Lung (tissue), 12 donors: ENCODE data around the gene CCL25. TPM values are rescaled to one million over a fixed set of nuclear protein-coding genes. Genes with fewer than 3 reads are reported as not detected.

ENCODE experiments used
- ATAC-seq: fragments of 200-7000 bp; cut with Tn5 transposase; one replicate; pipeline ENCODE4 v1.9.1; 2020; ENCODE audit warnings: moderate number of reproducible peaks; ENCODE audit not compliant: insufficient read depth, low FRiP score
- DNase-seq, 3 donors: peaks; one replicate each; pipeline ENCODE4 v3.0.0-alpha.2; 2013 to 2017
- H3K27ac ChIP-seq, 2 donors: one replicate each; pipeline ENCODE4 v1.5.1; 2013; ENCODE audit warnings: mild to moderate bottlenecking in 2 of 2, moderate library complexity in 2 of 2, control low read depth in 1 of 2, inconsistent platforms in 1 of 2, low read depth in 1 of 2, low read length in 1 of 2
- H3K27me3 ChIP-seq, 3 donors: one replicate each; pipeline ENCODE4 v1.5.1; 2013; ENCODE audit warnings: low read length in 2 of 3; ENCODE audit not compliant: control insufficient read depth in 3 of 3, insufficient read depth in 3 of 3
- H3K36me3 ChIP-seq, 4 donors: one replicate each; pipeline ENCODE4 v1.5.1; 2013; ENCODE audit warnings: low read length in 4 of 4, mild to moderate bottlenecking in 1 of 4, moderate library complexity in 1 of 4; ENCODE audit not compliant: control insufficient read depth in 4 of 4, insufficient read depth in 4 of 4
- H3K4me1 ChIP-seq, 5 donors: one replicate each; pipeline ENCODE4 v1.5.1; 2013; ENCODE audit warnings: low read length in 5 of 5, mild to moderate bottlenecking in 2 of 5, moderate library complexity in 1 of 5; ENCODE audit not compliant: control insufficient read depth in 5 of 5, insufficient read depth in 5 of 5
- H3K4me3 ChIP-seq: one replicate; pipeline ENCODE4 v1.5.1; 2013; ENCODE audit warnings: mild to moderate bottlenecking, control low read depth, moderate library complexity
- H3K9ac ChIP-seq, 2 donors: one replicate each; pipeline ENCODE4 v1.5.1; 2013; ENCODE audit warnings: low read length in 2 of 2, control low read depth in 1 of 2; ENCODE audit not compliant: insufficient read depth in 1 of 2
- H3K9me3 ChIP-seq, 4 donors: one replicate each; pipeline ENCODE4 v1.5.1; 2013; ENCODE audit warnings: low read length in 3 of 4, mild to moderate bottlenecking in 1 of 4, moderate library complexity in 1 of 4; ENCODE audit not compliant: control insufficient read depth in 4 of 4, insufficient read depth in 3 of 4
- CTCF ChIP-seq: IDR thresholded peaks from 2 replicates; pipeline ENCODE4 v1.5.1; 2012; ENCODE audit warnings: mild to moderate bottlenecking; ENCODE audit errors: control extremely low read depth, extremely low read depth
- WGBS, 2 donors: extraction: QIAGEN DNeasy Blood & Tissue Kit; methylation state at CpG; one replicate each; pipeline ENCODE4 v1.1.7; 2013; 5-methylcytosine and 5-hydroxymethylcytosine counted together
- polyA plus RNA-seq, 2 donors: library from polyadenylated mRNA; stranded (reverse); fragments of 200-250 nt; gene quantifications; one replicate each; pipeline ENCODE4 v1.2.1, GENCODE V29; 2013
- total RNA-seq, 2 donors: library from RNA; depleted of rRNA in 1 of 2; stranded (reverse); fragments of >200 nt in 1 of 2; gene quantifications; one replicate each; pipeline ENCODE4 v1.2.1, GENCODE V29; 2014 to 2021
- donor health status: control.
- donor health status: control.
- donor health status: Bipolar disorder and iron deficiency.
- donor health status: healthy.
- donor health status: DM: yes; HTN: yes; CAD: no.

Gene CCL25
- total and polyA plus RNA-seq, 4 donors = not detected

DNA sequence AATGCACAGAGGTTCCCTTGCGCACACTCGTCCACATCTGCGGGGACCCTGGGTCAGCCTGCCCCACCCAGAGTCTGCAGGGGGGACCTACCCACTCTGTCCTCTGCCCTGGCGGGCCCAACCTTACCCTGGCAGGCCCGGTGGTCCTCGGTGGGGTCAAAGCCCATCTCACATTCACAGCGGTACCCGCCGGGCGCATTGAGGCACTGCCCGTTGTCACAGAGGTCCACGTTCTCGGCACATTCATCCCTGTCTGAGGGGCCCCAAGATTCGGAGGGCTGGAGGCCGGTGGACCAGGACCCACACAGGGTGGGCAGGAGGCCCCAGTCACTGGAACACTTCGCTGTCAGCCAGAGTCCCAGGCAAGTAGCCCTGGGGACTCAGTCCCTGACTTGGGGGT, 58.4 kb downstream of the CCL25 start:
- TF ChIP-seq CTCF = no peak
- Histone ChIP-seq H3K4me3 (no peak overlapping the region), H3K9ac (no peak overlapping the region), H3K4me1 (peaks cover 0 to 1% (median 0%) of the 10 kb centered on the region in 5 donors), H3K36me3 (peaks cover 0 to 7% (median 2%) of the 10 kb centered on the region in 4 donors), H3K27ac (no peak overlapping the region), H3K27me3 (no peaks in the 10 kb centered on the region), H3K9me3 (peaks cover 0 to 4% (median 0%) of the 10 kb centered on the region in 4 donors)
- ATAC-seq (no peak), DNase-seq (no peak)
- 92 to 94% methylated on average over 16 of the region's 16 CpGs for WGBS, 2 donors

DNA sequence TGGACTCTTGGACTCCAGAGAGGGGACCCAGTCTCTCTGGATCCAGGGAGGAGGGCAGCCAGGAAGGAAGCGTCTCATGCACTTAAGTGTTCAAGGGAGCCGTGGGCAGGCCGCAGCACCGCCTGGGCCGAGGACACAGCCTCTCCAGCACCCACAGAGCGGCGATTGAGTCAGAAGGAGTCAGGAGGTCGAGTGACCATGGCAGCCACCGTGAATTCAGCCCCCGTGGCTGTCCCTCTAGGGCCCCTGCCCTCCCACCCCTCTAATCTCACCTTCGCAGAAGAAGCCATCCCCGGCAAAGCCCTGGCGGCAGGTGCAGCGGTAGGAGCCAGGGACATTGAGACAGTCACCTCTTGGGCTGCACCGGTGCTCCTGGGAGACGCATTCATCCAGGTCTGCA, 58.8 kb downstream of the CCL25 start:
- Histone ChIP-seq H3K36me3 (peaks cover 0 to 5% (median 2%) of the 10 kb centered on the region in 4 donors), H3K27ac (no peak overlapping the region), H3K9me3 (peaks cover 0 to 2% (median 0%) of the 10 kb centered on the region in 4 donors), H3K4me3 (no peak overlapping the region), H3K4me1 (peaks cover 0 to 1% (median 0%) of the 10 kb centered on the region in 5 donors), H3K27me3 (no peaks in the 10 kb centered on the region), H3K9ac (no peak overlapping the region)
- WGBS, 2 donors = 85 to 89% methylated on average over 16 of the region's 16 CpGs
- no peak for ATAC-seq
- DNase-seq = no peak
- TF ChIP-seq CTCF = no peak

Other genes with a start within 250 kb of the CCL25 start
- 10 to 100 TPM; 10.7 to 18.6 TPM for gene EVI5L, start 222.5 kb upstream of the CCL25 start, total RNA-seq
- 10 to 100 TPM; 12.3 to 12.9 TPM for gene EVI5L, start 222.5 kb upstream of the CCL25 start, polyA plus RNA-seq
- gene PRR36, start 178.4 kb upstream of the CCL25 start, total RNA-seq = 1 to 10 TPM; 1.3 to 3.4 TPM
- under 1 TPM; 0.30 to 0.89 TPM for gene PRR36, start 178.4 kb upstream of the CCL25 start, polyA plus RNA-seq
- gene LRRC8E, start 164.2 kb upstream of the CCL25 start, total RNA-seq = 1 to 10 TPM; 5.9 to 8.6 TPM
- gene LRRC8E, start 164.2 kb upstream of the CCL25 start, polyA plus RNA-seq = 1 to 10 TPM; 3.7 to 4.6 TPM
- 10 to 100 TPM; 17.8 to 28.7 TPM for gene MAP2K7, start 148.9 kb upstream of the CCL25 start, total RNA-seq
- gene MAP2K7, start 148.9 kb upstream of the CCL25 start, polyA plus RNA-seq = 10 to 100 TPM; 18.1 to 41.7 TPM
- gene TGFBR3L, start 137.9 kb upstream of the CCL25 start, total RNA-seq = under 1 TPM in 1 of 2 donors, not detected in 1; 0.77 TPM
- gene TGFBR3L, start 137.9 kb upstream of the CCL25 start, polyA plus RNA-seq = under 1 TPM in 1 of 2 donors, not detected in 1; 0.25 TPM
- 10 to 100 TPM in 1 of 2 donors, 1 to 10 TPM in 1; 7.6 to 32.1 TPM for gene SNAPC2, start 132.4 kb upstream of the CCL25 start, total RNA-seq
- 10 to 100 TPM; 19.2 to 23.0 TPM for gene SNAPC2, start 132.4 kb upstream of the CCL25 start, polyA plus RNA-seq
- 10 to 100 TPM in 1 of 2 donors, 1 to 10 TPM in 1; 4.3 to 25.9 TPM for gene CTXN1, start 126.6 kb upstream of the CCL25 start, total RNA-seq
- gene CTXN1, start 126.6 kb upstream of the CCL25 start, polyA plus RNA-seq = 1 to 10 TPM; 6.5 to 7.2 TPM
- gene TIMM44, start 109.1 kb upstream of the CCL25 start, total RNA-seq = 10 to 100 TPM; 38.4 to 65.9 TPM
- gene TIMM44, start 109.1 kb upstream of the CCL25 start, polyA plus RNA-seq = 10 to 100 TPM; 40.1 to 75.8 TPM
- 10 to 100 TPM; 61.0 to 72.8 TPM for gene ELAVL1, start 47.1 kb upstream of the CCL25 start, total RNA-seq
- gene ELAVL1, start 47.1 kb upstream of the CCL25 start, polyA plus RNA-seq = 10 to 100 TPM; 15.0 to 33.0 TPM
- gene FBN3, start 96.8 kb downstream of the CCL25 start, total RNA-seq = 10 to 100 TPM in 1 of 2 donors, 1 to 10 TPM in 1; 2.8 to 26.4 TPM
- gene FBN3, start 96.8 kb downstream of the CCL25 start, polyA plus RNA-seq = 1 to 10 TPM in 1 of 2 donors, under 1 TPM in 1; 0.32 to 1.4 TPM
- 10 to 100 TPM; 65.1 to 67.8 TPM for gene CERS4, start 156.6 kb downstream of the CCL25 start, total RNA-seq
- 10 to 100 TPM; 30.7 to 43.6 TPM for gene CERS4, start 156.6 kb downstream of the CCL25 start, polyA plus RNA-seq